BLaER1 treated with 17β-estradiol and CSF1 and Interleukin-3, amounts not matched to agents 10 nM and 100 nM (cell line): ENCODE data around the gene DGKB.

Experiments used
- H3K27ac ChIP-seq, 11 experiments: shearing (Covaris generic); formaldehyde crosslinking; 2 replicates each; pipeline ENCODE4 v1.8.1; 2022
- H3K27me3 ChIP-seq, 11 experiments: shearing (Covaris generic); formaldehyde crosslinking; 2 replicates each; pipeline ENCODE4 v1.8.1; 2022
- H3K36me3 ChIP-seq, 11 experiments: shearing (Covaris generic); formaldehyde crosslinking; 2 replicates each; pipeline ENCODE4 v1.8.1; 2022
- H3K4me1 ChIP-seq, 10 experiments: shearing (Covaris generic); formaldehyde crosslinking; 2 replicates each; pipeline ENCODE4 v1.8.1; 2022
- H3K4me2 ChIP-seq, 11 experiments: shearing (Covaris generic); formaldehyde crosslinking; 2 replicates each; pipeline ENCODE4 v1.8.1; 2022
- H3K4me3 ChIP-seq, 10 experiments: shearing (Covaris generic); formaldehyde crosslinking; 2 replicates each; pipeline ENCODE4 v1.8.1; 2022
- H3K9ac ChIP-seq, 11 experiments: shearing (Covaris generic); formaldehyde crosslinking; 2 replicates each; pipeline ENCODE4 v1.8.1; 2022
- H3K9me3 ChIP-seq, 11 experiments: shearing (Covaris generic); formaldehyde crosslinking; replicated peaks in 1 of 11; 2 replicates each; pipeline ENCODE4 v1.8.1; 2022
- H4K20me1 ChIP-seq, 11 experiments: shearing (Covaris generic); formaldehyde crosslinking; 2 replicates each; pipeline ENCODE4 v1.8.1; 2022
- Cebpa-rat ChIP-seq, 11 experiments: shearing (Covaris generic); IDR thresholded peaks; 2 replicates each; pipeline ENCODE4 v1.8.1; 2022

Gene DGKB

GRCh38 chr7:14394786-14395185 lies 507.8 kb downstream of the DGKB start:
- no peaks in the 10 kb centered on the region for H3K27me3 ChIP-seq
- no peak overlapping the region for H3K4me3 ChIP-seq
- no peaks in the 10 kb centered on the region for H3K9me3 ChIP-seq
- no peak overlapping the region for H3K9ac ChIP-seq
- no peak for TF ChIP-seq Cebpa-rat (IDR thresholded peaks at IDR 0.05)
- no peaks in the 10 kb centered on the region for H4K20me1 ChIP-seq
- no peak overlapping the region for H3K4me2 ChIP-seq
- H3K27ac ChIP-seq: no peak overlapping the region
- no peaks in the 10 kb centered on the region for H3K4me1 ChIP-seq
- no peaks in the 10 kb centered on the region for H3K36me3 ChIP-seq

GRCh38 chr7:14389595-14389994 lies 513.0 kb downstream of the DGKB start:
- no peak for TF ChIP-seq Cebpa-rat (IDR thresholded peaks at IDR 0.05)
- Histone ChIP-seq H3K36me3 (no peaks in the 10 kb centered on the region), H3K4me1 (no peaks in the 10 kb centered on the region), H3K4me2 (no peak overlapping the region), H3K27ac (no peak overlapping the region), H4K20me1 (no peaks in the 10 kb centered on the region), H3K27me3 (no peaks in the 10 kb centered on the region), H3K9me3 (no peaks in the 10 kb centered on the region), H3K9ac (no peak overlapping the region), H3K4me3 (no peak overlapping the region)

GRCh38 chr7:14389181-14389591 lies 513.4 kb downstream of the DGKB start:
- no peaks in the 10 kb centered on the region for H4K20me1 ChIP-seq

GRCh38 chr7:14385074-14385473 lies 517.5 kb downstream of the DGKB start:
- Histone ChIP-seq H3K4me3 (no peak overlapping the region), H4K20me1 (no peaks in the 10 kb centered on the region), H3K9me3 (no peaks in the 10 kb centered on the region), H3K36me3 (no peaks in the 10 kb centered on the region), H3K9ac (no peak overlapping the region), H3K27me3 (no peaks in the 10 kb centered on the region), H3K4me1 (peaks cover 0 to 9% (median 0%) of the 10 kb centered on the region in 10 experiments; a peak in 3 of 20 replicates), H3K27ac (no peak overlapping the region), H3K4me2 (no peak overlapping the region)
- no peak for TF ChIP-seq Cebpa-rat (IDR thresholded peaks at IDR 0.05)

More at GRCh38 chr7:14389181-14389591, 513.4 kb downstream of the DGKB start:
- no peaks in the 10 kb centered on the region for H3K27me3 ChIP-seq
- H3K36me3 ChIP-seq: no peaks in the 10 kb centered on the region
- no peak for TF ChIP-seq Cebpa-rat (IDR thresholded peaks at IDR 0.05)
- H3K4me1 ChIP-seq: no peaks in the 10 kb centered on the region
- no peak overlapping the region for H3K27ac ChIP-seq
- no peak overlapping the region for H3K4me3 ChIP-seq
- H3K4me2 ChIP-seq: no peak overlapping the region
- H3K9ac ChIP-seq: no peak overlapping the region
- H3K9me3 ChIP-seq: no peaks in the 10 kb centered on the region

GRCh38 chr7:14381936-14382335 lies 520.6 kb downstream of the DGKB start:
- peak overlapping the region in 3 of 11 experiments; percentile 10 to 29 (median 26); a peak in 2 of 22 replicates for H3K4me2 ChIP-seq
- H4K20me1 ChIP-seq: no peaks in the 10 kb centered on the region
- TF ChIP-seq Cebpa-rat (IDR thresholded peaks at IDR 0.05): no peak
- H3K9me3 ChIP-seq: no peaks in the 10 kb centered on the region
- H3K27me3 ChIP-seq: no peaks in the 10 kb centered on the region
- H3K27ac ChIP-seq: no peak overlapping the region
- no peak overlapping the region for H3K4me3 ChIP-seq
- H3K9ac ChIP-seq: no peak overlapping the region
- H3K36me3 ChIP-seq: no peaks in the 10 kb centered on the region
- H3K4me1 ChIP-seq: peaks cover 0 to 25% (median 12%) of the 10 kb centered on the region in 10 experiments; a peak in 16 of 20 replicates

GRCh38 chr7:14381306-14381705 lies 521.2 kb downstream of the DGKB start:
- H3K36me3 ChIP-seq: no peaks in the 10 kb centered on the region
- H3K4me1 ChIP-seq: peaks cover 0 to 31% (median 18%) of the 10 kb centered on the region in 10 experiments; a peak in 16 of 20 replicates
- H3K27ac ChIP-seq: no peak overlapping the region
- no peaks in the 10 kb centered on the region for H3K27me3 ChIP-seq
- no peak overlapping the region for H3K4me3 ChIP-seq
- H3K9me3 ChIP-seq: no peaks in the 10 kb centered on the region
- H4K20me1 ChIP-seq: no peaks in the 10 kb centered on the region
- peak overlapping the region in 2 of 11 experiments; percentile 26 to 29; a peak in 3 of 22 replicates for H3K4me2 ChIP-seq
- TF ChIP-seq Cebpa-rat (IDR thresholded peaks at IDR 0.05): no peak
- no peak overlapping the region for H3K9ac ChIP-seq

GRCh38 chr7:14380881-14381280 lies 521.7 kb downstream of the DGKB start:
- Histone ChIP-seq H3K9ac (no peak overlapping the region), H3K4me1 (peaks cover under 1 to 36% (median 21%) of the 10 kb centered on the region in 10 experiments; a peak in 16 of 20 replicates), H3K27me3 (no peaks in the 10 kb centered on the region), H3K27ac (no peak overlapping the region), H3K36me3 (no peaks in the 10 kb centered on the region), H3K9me3 (no peaks in the 10 kb centered on the region), H3K4me2 (no peak overlapping the region), H4K20me1 (no peaks in the 10 kb centered on the region), H3K4me3 (no peak overlapping the region)
- no peak for TF ChIP-seq Cebpa-rat (IDR thresholded peaks at IDR 0.05)

GRCh38 chr7:14377646-14378266 lies 524.8 kb downstream of the DGKB start:
- no peaks in the 10 kb centered on the region for H3K36me3 ChIP-seq
- peak overlapping the region in 9 of 11 experiments; percentile 12 to 89 (median 74); a peak in 17 of 22 replicates for H3K4me2 ChIP-seq
- H3K27ac ChIP-seq: no peak overlapping the region

GRCh38 chr7:14376711-14377110 lies 525.8 kb downstream of the DGKB start:
- Histone ChIP-seq H4K20me1 (no peaks in the 10 kb centered on the region), H3K36me3 (no peaks in the 10 kb centered on the region), H3K27ac (peak overlapping the region in 1 of 11 experiments; percentile 7; a peak in 1 of 22 replicates), H3K4me3 (peak overlapping the region in 1 of 10 experiments; percentile 11; a peak in 2 of 20 replicates), H3K27me3 (no peaks in the 10 kb centered on the region), H3K9me3 (no peaks in the 10 kb centered on the region), H3K4me1 (peaks cover 6 to 38% (median 29%) of the 10 kb centered on the region in 10 experiments; a peak in 16 of 20 replicates), H3K4me2 (peak overlapping the region in 10 of 11 experiments; percentile 5 to 89 (median 70); a peak in 18 of 22 replicates), H3K9ac (peak overlapping the region in 1 of 11 experiments; percentile 30; a peak in 2 of 22 replicates)
- TF ChIP-seq Cebpa-rat (IDR thresholded peaks at IDR 0.05): no peak

More at GRCh38 chr7:14377646-14378266, 524.8 kb downstream of the DGKB start:
- Histone ChIP-seq H4K20me1 (no peaks in the 10 kb centered on the region), H3K9me3 (no peaks in the 10 kb centered on the region), H3K4me3 (no peak overlapping the region), H3K4me1 (peaks cover 6 to 42% (median 29%) of the 10 kb centered on the region in 10 experiments; a peak in 16 of 20 replicates), H3K9ac (no peak overlapping the region), H3K27me3 (no peaks in the 10 kb centered on the region)
- TF ChIP-seq Cebpa-rat (IDR thresholded peaks at IDR 0.05): no peak

- TF ChIP-seq Cebpa-rat (IDR thresholded peaks at IDR 0.05): no peak
- Histone ChIP-seq H4K20me1 (no peaks in the 10 kb centered on the region), H3K27ac (no peak overlapping the region), H3K27me3 (no peaks in the 10 kb centered on the region), H3K4me3 (no peak overlapping the region), H3K4me1 (peaks cover 6 to 36% (median 29%) of the 10 kb centered on the region in 10 experiments; a peak in 16 of 20 replicates), H3K36me3 (no peaks in the 10 kb centered on the region), H3K9me3 (no peaks in the 10 kb centered on the region), H3K9ac (no peak overlapping the region), H3K4me2 (peak overlapping the region in 10 of 11 experiments; percentile 8 to 79 (median 51); a peak in 14 of 22 replicates)
Measured at GRCh38 chr7:14375998-14376397, 526.6 kb downstream of the DGKB start.
